Esophagus mucosa (tissue), 1 donor: ENCODE measurements around the gene ENPEP. TPM values are rescaled to one million over a fixed set of nuclear protein-coding genes. Genes with fewer than 3 reads are reported as not detected.
A peak's percentile ranks its signal among the peaks of the same experiment; 100 is the strongest.
"Not testable (repeated sequence)": the region's sequence is repeated elsewhere in the genome, so short reads cannot be mapped to it uniquely, and the experiment has no call there.

Experiments
- ATAC-seq: fragments of 200-7000 bp; cut with Tn5 transposase; one replicate; pipeline ENCODE4 v1.9.1; 2020
- total RNA-seq: library from RNA; stranded (reverse); gene quantifications from one replicate; pipeline ENCODE4 v1.2.4, GENCODE V29; 2023
- donor health status: DM: yes; HTN: yes; CAD: no.

ENPEP gene
- total RNA-seq, 1 donor from 2014 or later: 0.40 TPM

DNA sequence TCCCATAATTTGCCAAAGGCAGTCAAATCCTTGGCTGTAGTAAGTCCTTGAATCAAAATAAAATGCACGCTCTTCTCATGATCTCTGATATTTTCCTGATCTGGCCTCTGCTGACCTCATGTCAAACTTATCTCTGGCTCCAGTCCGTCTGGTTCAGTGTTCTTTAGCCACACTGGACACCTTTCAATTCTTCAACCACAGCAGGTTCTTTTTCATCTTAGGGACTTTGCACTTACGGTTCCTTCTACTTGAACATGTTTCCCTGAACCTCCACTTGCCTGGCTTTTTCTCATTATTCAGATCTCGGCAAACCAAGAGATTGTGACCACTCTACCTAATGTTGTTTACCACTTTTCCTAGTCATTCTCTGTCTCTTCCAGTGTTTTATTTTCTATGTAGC, 10.3 kb downstream of the ENPEP start:
- no peak for ATAC-seq

- not testable (repeated sequence) for ATAC-seq
These were observed 10.9 kb downstream of the ENPEP start for GRCh38 chr4:110486850-110487249.

GRCh38 chr4:110487873-110488272, 11.9 kb downstream of the ENPEP start:
- ATAC-seq: no peak

DNA sequence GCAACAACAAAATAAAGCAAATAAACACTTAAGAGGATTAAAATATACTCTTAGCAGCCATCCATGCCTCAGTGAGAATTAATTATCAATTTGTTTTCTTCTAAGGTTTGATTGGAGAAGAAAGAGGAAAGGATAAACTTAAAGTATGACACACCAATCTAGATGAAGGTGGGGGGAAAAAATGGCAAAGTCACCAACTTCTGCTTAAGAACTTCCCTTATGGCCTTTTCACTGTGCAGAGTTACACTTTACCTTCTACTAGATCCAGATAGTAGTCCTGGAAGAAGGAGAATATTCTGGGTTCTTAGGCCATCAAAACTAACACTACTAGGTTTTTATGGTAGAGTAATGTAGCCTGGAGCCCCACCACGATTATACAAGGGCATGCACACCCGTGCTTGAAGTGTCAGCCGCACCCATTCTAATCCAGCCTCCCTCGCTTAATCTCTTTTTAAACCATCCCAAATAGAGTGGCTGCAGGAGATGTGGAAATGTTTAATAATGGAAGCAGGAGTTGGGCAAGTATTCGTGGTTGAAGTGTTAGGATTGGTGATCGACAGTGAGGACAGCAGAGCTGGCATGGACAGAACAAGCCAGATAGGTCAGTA, 14.1 kb downstream of the ENPEP start:
- no peak for ATAC-seq

- no peak for ATAC-seq
These were observed 16.6 kb downstream of the ENPEP start for GRCh38 chr4:110492522-110492921.

DNA sequence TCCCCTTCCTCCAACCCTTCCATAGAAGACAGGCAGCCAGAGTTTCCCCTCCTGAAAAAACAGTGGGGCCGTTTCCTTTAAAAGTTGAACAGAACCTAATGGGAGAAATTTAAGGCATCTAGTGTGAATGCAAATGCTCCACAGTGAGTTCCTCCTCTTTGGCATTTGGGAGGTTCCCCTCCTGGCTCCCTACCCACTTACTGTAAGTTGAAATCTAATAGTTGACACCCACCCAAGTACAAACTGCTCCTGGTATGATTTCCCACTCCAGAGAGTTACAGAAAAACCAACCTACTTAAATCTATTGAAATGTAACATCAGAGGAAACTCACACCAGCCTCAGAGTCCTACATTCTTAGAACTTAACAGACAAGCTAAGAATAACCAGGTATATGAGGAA, 17.6 kb downstream of the ENPEP start:
- no peak for ATAC-seq

DNA sequence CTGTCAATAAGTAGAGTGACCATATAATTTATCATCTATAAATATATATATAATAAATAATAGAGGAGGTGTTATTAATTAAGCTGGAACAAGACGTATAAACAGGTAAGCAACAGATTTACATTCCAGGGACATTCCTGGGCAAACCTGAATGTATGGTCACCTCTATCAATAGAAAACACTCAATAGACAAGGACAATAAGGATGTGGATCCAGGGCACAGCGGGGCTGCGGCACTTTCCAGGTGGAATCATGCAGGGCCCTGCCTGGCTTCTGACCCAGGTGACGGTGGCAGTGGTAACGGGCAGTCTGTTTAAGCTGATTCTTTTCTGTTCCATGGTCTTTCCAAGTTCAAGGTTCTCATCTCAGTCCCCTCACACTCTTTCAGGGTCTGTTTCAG, 22.5 kb downstream of the ENPEP start:
- ATAC-seq: no peak

GRCh38 chr4:110499126-110499525, 23.2 kb downstream of the ENPEP start:
- no peak for ATAC-seq

- no peak for ATAC-seq
These were observed 25.9 kb downstream of the ENPEP start for GRCh38 chr4:110501826-110502225.

DNA sequence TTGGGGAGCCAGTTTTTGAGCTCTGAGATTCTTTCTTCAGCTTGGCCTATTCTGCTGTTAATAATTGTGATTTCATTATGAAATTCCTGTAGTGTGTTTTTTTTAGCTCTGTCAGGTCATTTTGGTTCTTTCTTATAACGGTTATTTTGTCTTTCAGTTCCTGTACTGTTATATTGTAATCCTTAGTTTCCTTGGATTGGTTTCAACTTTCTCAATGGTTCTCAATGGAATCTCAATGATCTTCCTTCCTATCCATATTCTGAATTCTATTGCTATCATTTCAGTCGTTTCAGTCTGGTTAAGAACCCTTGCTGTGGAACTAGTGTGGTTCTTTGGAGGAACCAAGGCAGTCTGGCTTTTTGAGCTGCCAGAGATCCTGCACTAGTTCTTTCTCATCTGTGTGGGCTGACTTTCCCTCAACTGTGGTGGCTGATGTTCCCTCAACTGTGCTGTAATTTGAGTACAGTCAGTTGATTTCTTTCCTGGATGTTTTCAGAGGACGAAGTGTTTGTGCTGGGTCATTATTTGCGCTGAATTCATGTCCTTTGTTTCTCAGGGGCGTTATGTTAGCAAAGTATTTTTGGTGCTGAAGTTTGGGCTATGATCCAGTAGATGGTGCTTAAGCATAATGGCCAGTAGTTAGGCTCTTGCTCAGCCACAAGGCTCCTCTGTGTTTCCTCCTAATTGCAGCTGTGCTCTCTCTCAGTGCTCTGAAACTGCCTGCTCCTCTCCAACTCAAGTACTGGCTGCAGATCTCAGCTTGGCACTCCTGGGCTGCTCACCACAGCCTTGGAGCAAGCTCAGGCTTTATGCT, 27.5 kb downstream of the ENPEP start:
- no peak for ATAC-seq

GRCh38 chr4:110504084-110504435, 28.1 kb downstream of the ENPEP start:
- ATAC-seq: no peak

DNA sequence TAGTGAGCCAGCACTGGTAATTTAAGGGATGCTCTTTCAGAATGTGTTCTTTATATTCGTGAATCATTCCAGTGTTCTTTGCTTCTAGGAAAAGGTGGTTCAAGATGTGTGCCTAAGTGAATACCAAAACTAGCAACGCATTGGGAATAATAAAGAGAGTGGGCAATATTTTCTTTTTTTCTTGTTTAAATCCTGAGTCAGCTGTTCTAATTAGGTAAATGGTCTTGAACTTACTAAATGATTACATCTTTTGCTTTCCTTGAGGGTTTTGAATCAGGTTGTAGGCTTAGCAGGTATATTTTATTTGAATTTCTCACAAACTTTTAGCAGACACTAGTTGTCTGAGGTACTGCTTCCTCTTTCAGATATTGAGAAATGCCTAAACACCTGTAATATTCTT, 29.5 kb downstream of the ENPEP start:
- ATAC-seq: no peak

DNA sequence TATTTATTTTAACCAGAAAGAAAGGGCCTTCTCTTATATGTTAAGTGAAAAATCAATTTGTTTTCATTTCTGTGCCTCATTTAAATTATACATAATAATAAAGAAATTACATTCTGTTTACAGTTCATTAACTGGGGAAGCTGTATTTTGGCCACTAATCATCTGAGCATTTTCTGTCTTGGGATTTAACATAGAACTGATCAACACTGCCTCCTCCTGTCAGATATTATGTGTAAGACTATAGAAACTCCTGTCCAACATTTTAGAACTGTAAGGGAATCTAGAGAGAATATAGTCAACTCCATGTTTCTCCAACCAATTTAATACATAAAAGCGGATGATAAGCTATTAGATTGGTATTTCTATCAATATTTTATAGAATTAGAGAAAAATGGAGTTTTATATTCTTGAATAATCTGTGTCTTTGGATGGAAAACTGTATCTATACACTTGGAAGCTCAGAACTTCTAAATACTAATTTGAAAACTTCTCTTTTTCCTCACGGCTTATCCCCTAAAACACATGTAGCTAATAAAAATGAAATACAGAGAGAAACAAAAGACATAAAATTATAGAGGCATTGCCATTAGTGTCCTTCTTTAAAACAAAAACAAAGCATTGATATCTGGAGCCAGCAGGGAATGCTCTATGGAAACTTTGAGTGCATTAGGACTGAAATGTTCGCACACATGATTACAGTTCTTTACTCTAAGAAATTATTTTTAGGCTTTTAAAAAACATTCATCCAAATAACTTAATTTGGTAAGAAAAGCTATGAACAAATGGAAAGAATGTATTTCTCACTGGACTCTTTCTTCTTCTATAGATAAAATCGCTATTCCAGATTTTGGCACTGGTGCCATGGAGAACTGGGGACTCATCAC, 33.1 kb downstream of the ENPEP start:
- peak; percentile 52 for ATAC-seq

DNA sequence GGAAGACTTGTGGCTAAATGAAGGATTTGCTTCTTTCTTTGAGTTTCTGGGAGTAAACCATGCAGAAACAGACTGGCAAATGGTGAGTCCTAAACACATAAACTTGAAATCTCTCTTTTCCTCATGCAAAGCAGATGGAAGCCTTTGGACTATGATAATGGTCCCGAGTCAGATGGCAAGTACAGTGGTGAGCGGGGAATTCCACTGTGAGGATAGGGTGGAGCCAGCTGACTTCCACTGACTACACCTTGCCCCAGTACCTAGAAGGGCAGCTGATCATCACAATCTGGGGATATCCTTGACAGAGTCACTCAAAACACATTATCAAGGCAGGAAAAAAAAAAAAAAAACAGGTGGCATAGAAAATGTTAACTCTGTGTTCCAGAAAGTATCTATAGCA, 34.3 kb downstream of the ENPEP start:
- no peak for ATAC-seq

GRCh38 chr4:110510955-110511544, 35.1 kb downstream of the ENPEP start:
- peak; percentile 59 for ATAC-seq

DNA sequence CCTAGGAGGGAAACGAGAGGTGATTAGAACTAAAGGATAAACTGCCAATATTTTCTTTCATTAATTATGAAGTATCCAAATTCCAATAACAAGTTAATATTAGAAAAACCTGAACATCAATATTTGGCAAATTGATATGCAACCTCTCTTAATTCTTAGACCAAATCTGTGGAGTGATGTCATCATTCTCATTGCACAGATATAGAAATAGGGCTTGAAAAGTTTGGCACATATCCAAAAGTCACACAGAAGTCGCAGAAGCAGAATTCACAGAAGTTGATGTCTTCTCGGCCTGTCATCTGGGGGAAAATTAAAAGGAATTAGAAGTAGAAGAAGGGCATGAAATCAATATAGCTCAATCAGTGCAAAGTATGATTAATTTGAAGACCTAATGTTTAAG, 36.9 kb downstream of the ENPEP start:
- no peak for ATAC-seq

DNA sequence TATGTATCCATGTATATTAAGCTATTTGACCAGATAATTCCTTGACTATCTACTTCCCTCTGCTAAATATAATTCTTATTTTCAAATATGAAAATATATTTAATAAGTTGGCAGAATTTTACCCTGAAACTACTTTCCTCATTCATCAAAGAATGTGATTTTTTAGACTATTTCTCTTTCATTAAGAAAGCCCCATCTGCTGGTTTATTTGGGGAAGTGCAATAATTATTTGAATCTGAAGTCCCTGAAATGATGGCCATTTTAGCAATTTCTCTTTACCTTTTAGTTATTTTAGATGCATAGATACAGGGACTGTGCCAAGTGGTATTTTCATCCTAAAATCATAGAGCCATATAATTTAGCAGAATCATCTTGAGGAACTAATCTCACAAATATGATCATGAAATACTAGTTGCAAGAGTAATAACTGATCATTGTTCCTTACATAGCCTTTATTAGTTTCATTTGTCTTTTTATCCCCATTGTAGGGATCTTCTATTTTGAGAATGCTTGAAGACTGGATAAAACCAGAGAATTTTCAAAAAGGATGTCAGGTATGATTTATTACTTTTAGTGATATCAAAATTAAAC, 39.0 kb downstream of the ENPEP start:
- ATAC-seq: no peak

DNA sequence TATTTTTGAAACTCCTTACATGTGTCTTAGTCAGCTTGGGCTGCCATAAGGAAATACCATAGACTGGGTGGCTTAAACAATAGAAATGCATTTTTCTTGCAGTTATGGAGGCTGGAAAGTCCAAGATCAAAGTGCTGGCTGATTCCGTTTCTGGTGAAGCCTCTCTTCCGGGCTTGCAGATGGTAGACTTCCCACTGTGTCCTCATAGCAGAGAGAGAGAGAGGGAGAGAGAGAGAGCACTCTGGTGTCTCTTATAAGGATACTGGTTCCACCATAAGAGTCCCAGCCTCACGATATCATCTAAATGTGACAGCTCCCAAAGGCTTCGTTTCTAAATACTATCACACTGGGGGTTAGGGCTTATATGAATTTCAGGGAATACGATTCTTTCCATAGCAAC, 39.7 kb downstream of the ENPEP start:
- peak; percentile 48 for ATAC-seq

DNA sequence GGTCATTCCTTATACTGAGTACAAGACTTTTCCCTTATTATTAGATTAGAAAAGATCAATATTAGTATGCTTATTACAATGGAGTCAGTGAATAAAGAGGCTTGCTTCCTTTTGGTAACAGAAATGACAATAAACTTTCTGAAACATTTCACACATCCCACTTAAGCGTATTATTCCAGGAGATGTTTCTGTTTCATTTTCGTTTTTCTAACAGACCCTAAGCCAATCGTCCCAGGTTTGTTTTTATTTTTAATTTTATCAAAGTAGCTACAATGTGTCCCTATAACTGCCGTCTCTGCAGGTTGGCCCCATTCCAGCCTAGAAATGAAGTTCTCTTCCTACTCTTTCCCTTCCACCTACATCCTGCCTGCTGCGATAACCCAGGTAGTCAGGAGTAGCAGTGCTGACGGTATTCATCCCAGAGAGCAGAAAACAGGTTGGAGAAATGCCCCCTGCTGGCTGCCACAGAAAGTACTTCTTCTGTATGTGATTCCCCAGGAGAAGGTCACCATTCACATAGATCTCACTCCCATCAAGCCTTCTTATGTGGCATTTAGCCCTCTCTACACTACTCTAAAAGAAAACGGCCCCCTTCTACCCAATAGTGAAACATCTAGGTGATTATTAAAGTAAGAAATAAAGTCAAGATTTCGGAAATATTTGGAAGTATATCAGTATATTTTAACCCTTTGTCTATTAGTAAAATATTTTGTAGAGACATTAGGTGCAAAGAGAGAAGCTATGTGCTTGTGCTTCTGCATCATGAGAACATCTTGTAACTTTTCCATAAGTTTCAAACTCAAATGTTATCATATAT, 40.4 kb downstream of the ENPEP start:
- ATAC-seq: peak; percentile 97

DNA sequence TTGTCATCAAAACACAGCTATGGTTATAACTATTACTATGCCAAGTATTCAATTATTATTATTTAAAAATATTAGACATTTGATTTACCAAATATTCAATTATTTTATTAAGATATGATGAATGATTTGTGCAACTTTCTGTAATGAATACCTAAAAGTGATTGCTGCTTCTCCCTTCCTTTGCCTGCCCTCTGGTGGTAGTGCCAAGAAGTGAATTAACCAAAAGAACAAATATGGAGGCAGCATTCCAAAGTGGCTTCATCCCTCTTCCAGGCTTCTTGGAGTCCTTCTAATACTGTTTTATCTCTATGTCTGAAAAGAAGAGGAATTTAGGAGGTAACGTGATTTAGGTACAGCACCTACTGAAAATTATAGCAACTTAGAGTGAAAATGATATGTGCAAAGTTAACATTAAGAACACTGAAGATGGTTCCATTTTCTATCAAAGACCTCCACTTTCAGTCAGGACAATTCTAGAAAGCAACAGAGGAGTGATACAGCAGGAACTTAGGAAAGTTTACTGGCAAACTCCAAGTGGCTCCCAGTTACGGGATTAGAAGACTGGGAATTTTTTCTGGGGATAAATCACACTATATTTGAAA, 43.0 kb downstream of the ENPEP start:
- ATAC-seq: no peak

- no peak for ATAC-seq
These were observed 44.9 kb downstream of the ENPEP start for GRCh38 chr4:110520886-110521285.
